SU-DHL-6 (cell line): ENCODE data around the gene RPGRIP1L.

Experiments used
- EZH2phosphoT487 ChIP-seq: fragments of 200-600 bp; sonication (generic), shearing (Covaris generic); conservative IDR thresholded peaks from 2 replicates; pipeline ENCODE4 v1.6.1; 2018; ENCODE audit warnings: mild to moderate bottlenecking, antibody characterized with exemption, low read length, moderate library complexity, mixed read lengths
- TF ChIP-seq, protein P1 (sequence below): fragments of 200-600 bp; sonication (generic); IDR thresholded peaks from one replicate; pipeline ENCODE4 v1.5.1; 2017; ENCODE audit warnings: antibody characterized with exemption, mild to moderate bottlenecking, low read length, moderate library complexity; ENCODE audit not compliant: insufficient read depth, poor library complexity, severe bottlenecking

- TF ChIP-seq, protein P1, sequence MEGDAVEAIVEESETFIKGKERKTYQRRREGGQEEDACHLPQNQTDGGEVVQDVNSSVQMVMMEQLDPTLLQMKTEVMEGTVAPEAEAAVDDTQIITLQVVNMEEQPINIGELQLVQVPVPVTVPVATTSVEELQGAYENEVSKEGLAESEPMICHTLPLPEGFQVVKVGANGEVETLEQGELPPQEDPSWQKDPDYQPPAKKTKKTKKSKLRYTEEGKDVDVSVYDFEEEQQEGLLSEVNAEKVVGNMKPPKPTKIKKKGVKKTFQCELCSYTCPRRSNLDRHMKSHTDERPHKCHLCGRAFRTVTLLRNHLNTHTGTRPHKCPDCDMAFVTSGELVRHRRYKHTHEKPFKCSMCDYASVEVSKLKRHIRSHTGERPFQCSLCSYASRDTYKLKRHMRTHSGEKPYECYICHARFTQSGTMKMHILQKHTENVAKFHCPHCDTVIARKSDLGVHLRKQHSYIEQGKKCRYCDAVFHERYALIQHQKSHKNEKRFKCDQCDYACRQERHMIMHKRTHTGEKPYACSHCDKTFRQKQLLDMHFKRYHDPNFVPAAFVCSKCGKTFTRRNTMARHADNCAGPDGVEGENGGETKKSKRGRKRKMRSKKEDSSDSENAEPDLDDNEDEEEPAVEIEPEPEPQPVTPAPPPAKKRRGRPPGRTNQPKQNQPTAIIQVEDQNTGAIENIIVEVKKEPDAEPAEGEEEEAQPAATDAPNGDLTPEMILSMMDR = no peak
- TF ChIP-seq EZH2phosphoT487 = no peak
These were observed 105.0 kb downstream of the RPGRIP1L start for GRCh38 chr16:53598511-53599275.
